GM23248 (cell line): ENCODE measurements around the gene S100A16. TPM values are rescaled to one million over a fixed set of nuclear protein-coding genes. Genes with fewer than 3 reads are reported as not detected.

Source experiments
- DNase-seq: peaks from one replicate; pipeline ENCODE4 v3.0.0-alpha.2; 2015
- H2AFZ ChIP-seq: fragments of 200-600 bp; sonication (generic); 2 replicates; pipeline ENCODE4 v1.6.1; 2016; ENCODE audit warnings: antibody characterized with exemption
- H3F3A ChIP-seq: fragments of 200-600 bp; sonication (generic); 2 replicates; pipeline ENCODE4 v1.6.1; 2016; ENCODE audit warnings: mild to moderate bottlenecking, antibody characterized with exemption, mixed run types; ENCODE audit not compliant: insufficient read depth
- H3K27ac ChIP-seq: fragments of 200-600 bp; sonication (generic); 2 replicates; pipeline ENCODE4 v1.5.1; 2016; ENCODE audit warnings: mild to moderate bottlenecking
- H3K27me3 ChIP-seq: fragments of 200-600 bp; sonication (generic); replicated peaks from 2 replicates; pipeline ENCODE4 v1.6.1; 2016; ENCODE audit warnings: mild to moderate bottlenecking; ENCODE audit not compliant: insufficient read depth
- H3K36me3 ChIP-seq: fragments of 200-600 bp; sonication (generic); 2 replicates; pipeline ENCODE4 v1.6.1; 2016; ENCODE audit warnings: low read depth, mild to moderate bottlenecking
- H3K4me1 ChIP-seq: fragments of 200-600 bp; sonication (generic); 2 replicates; pipeline ENCODE4 v1.6.1; 2016; ENCODE audit warnings: mild to moderate bottlenecking; ENCODE audit not compliant: insufficient read depth
- H3K4me2 ChIP-seq: fragments of 200-600 bp; sonication (generic); one replicate; pipeline ENCODE4 v1.6.1; 2016; ENCODE audit warnings: mild to moderate bottlenecking; ENCODE audit not compliant: unreplicated experiment
- H3K4me3 ChIP-seq: fragments of 200-600 bp; sonication (generic); 2 replicates; pipeline ENCODE4 v1.5.1; 2016; ENCODE audit warnings: mild to moderate bottlenecking
- H3K79me2 ChIP-seq: fragments of 200-600 bp; sonication (generic); 2 replicates; pipeline ENCODE4 v1.6.1; 2016; ENCODE audit warnings: mild to moderate bottlenecking; ENCODE audit not compliant: insufficient read depth
- H3K9ac ChIP-seq: fragments of 200-600 bp; sonication (generic); 2 replicates; pipeline ENCODE4 v1.6.1; 2016; ENCODE audit warnings: mild to moderate bottlenecking
- H3K9me2 ChIP-seq: fragments of 200-600 bp; sonication (generic); 2 replicates; pipeline ENCODE4 v1.6.1; 2016; ENCODE audit warnings: mixed run types, mild to moderate bottlenecking, moderate library complexity; ENCODE audit not compliant: insufficient read depth
- H3K9me3 ChIP-seq: fragments of 200-600 bp; sonication (generic); one replicate; pipeline ENCODE4 v1.6.1; 2017; ENCODE audit warnings: low read depth
- H4K20me1 ChIP-seq: fragments of 200-600 bp; sonication (generic); 2 replicates; pipeline ENCODE4 v1.6.0; 2016; ENCODE audit not compliant: insufficient read depth
- EZH2 ChIP-seq: fragments of 200-600 bp; sonication (generic); IDR thresholded peaks from 2 replicates; pipeline ENCODE4 v1.6.1; 2018; ENCODE audit warnings: antibody characterized with exemption, mild to moderate bottlenecking; ENCODE audit not compliant: insufficient read depth, poor library complexity, severe bottlenecking
- EZH2phosphoT487 ChIP-seq: fragments of 200-600 bp; sonication (generic); IDR thresholded peaks from 2 replicates; pipeline ENCODE4 v1.6.1; 2018; ENCODE audit warnings: antibody characterized with exemption, moderate library complexity, mild to moderate bottlenecking, low read depth; ENCODE audit not compliant: insufficient read depth
- WGBS, 2 experiments: methylation state at CpG; one replicate each; pipeline ENCODE4 v1.1.6; 2015 to 2017; ENCODE audit warnings: low lambda C conversion rate in 2 of 2, low coverage in 1 of 2; ENCODE audit errors: missing lambda C conversion rate in 2 of 2; 5-methylcytosine and 5-hydroxymethylcytosine counted together
- in situ Hi-C: fragments of 300-500 bp; cut with MboI; formaldehyde crosslinking; loops from 2 replicates; pipeline ENCODE4 v1.15.0; 2020
- polyA plus RNA-seq: library from polyadenylated mRNA; unstranded; fragments of >200 nt; fragmentation: Nextera tagmentation; extraction: Ambion mirVana; gene quantifications from 2 replicates; pipeline ENCODE4 v1.2.1, GENCODE V29; 2016
- total RNA-seq: library from RNA; depleted of rRNA; stranded (reverse); fragments of >200 nt; shearing (Covaris generic); gene quantifications from 2 replicates; pipeline ENCODE4 v1.2.3, GENCODE V29; 2014

Gene S100A16
- total and polyA plus RNA-seq, 2 experiments from 2014 or later, result 615 to 801 TPM

GRCh38 chr1:153647346-153647714, 34.4 kb upstream of the S100A16 start:
- Histone ChIP-seq H3F3A (peaks cover 30% of the 10 kb centered on the region), H3K9me2 (no peaks in the 10 kb centered on the region), H3K4me3 (no peak overlapping the region), H3K36me3 (peaks cover 39% of the 10 kb centered on the region), H3K9me3 (no peaks in the 10 kb centered on the region), H4K20me1 (no peaks in the 10 kb centered on the region), H3K27ac (no peak overlapping the region), H3K79me2 (peaks cover 16% of the 10 kb centered on the region), H3K4me1 (no peaks in the 10 kb centered on the region), H3K27me3 (no peaks in the 10 kb centered on the region), H2AFZ (no peak overlapping the region), H3K9ac (no peak overlapping the region), H3K4me2 (no peak overlapping the region)
- DNase-seq, result no peak
- in situ Hi-C loops, result no loop called here
- no peak for TF ChIP-seq EZH2phosphoT487
- no peak for TF ChIP-seq EZH2
- WGBS, 2 experiments, result 34 to 38% methylated on average over 2 of the region's 2 CpGs

- no peaks in the 10 kb centered on the region for H3K27me3 ChIP-seq
- no peak for TF ChIP-seq EZH2
- no peak for TF ChIP-seq EZH2phosphoT487
- H3K9me3 ChIP-seq, result no peaks in the 10 kb centered on the region
- H3K79me2 ChIP-seq, result peaks cover 21% of the 10 kb centered on the region
- H4K20me1 ChIP-seq, result no peaks in the 10 kb centered on the region
- WGBS, 2 experiments, result 88 to 90% methylated on average over 5 of the region's 5 CpGs
- H3K4me3 ChIP-seq, result no peak overlapping the region
- H2AFZ ChIP-seq, result no peak overlapping the region
- no peaks in the 10 kb centered on the region for H3K4me1 ChIP-seq
- H3F3A ChIP-seq, result peaks cover 33% of the 10 kb centered on the region
- in situ Hi-C loops, result no loop called here
- H3K27ac ChIP-seq, result no peak overlapping the region
- no peak overlapping the region for H3K9ac ChIP-seq
- no peaks in the 10 kb centered on the region for H3K9me2 ChIP-seq
- H3K4me2 ChIP-seq, result no peak overlapping the region
- peaks cover 44% of the 10 kb centered on the region for H3K36me3 ChIP-seq
- no peak for DNase-seq
Measured at GRCh38 chr1:153646672-153647345, 33.9 kb upstream of the S100A16 start.

GRCh38 chr1:153643816-153644215, 30.9 kb upstream of the S100A16 start:
- no peaks in the 10 kb centered on the region for H4K20me1 ChIP-seq
- no peaks in the 10 kb centered on the region for H3K27me3 ChIP-seq
- no peak for DNase-seq
- peaks cover 51% of the 10 kb centered on the region for H3K79me2 ChIP-seq
- H3K4me3 ChIP-seq, result no peak overlapping the region
- H3K9me2 ChIP-seq, result no peaks in the 10 kb centered on the region
- H3F3A ChIP-seq, result peaks cover 37% of the 10 kb centered on the region
- no peaks in the 10 kb centered on the region for H3K4me1 ChIP-seq
- no peak for TF ChIP-seq EZH2
- H3K9ac ChIP-seq, result no peak overlapping the region
- no peak overlapping the region for H2AFZ ChIP-seq
- in situ Hi-C loops, result no loop called here
- H3K9me3 ChIP-seq, result no peaks in the 10 kb centered on the region
- no peak overlapping the region for H3K4me2 ChIP-seq
- peaks cover 73% of the 10 kb centered on the region for H3K36me3 ChIP-seq
- no peak overlapping the region for H3K27ac ChIP-seq

- Histone ChIP-seq H3K9ac (no peak overlapping the region), H3K9me3 (no peaks in the 10 kb centered on the region), H3K36me3 (peaks cover 80% of the 10 kb centered on the region), H3K79me2 (peaks cover 58% of the 10 kb centered on the region), H3K4me2 (no peak overlapping the region), H3K4me3 (no peak overlapping the region), H3K27me3 (no peaks in the 10 kb centered on the region), H3F3A (peaks cover 42% of the 10 kb centered on the region), H4K20me1 (no peaks in the 10 kb centered on the region), H2AFZ (no peak overlapping the region), H3K4me1 (no peaks in the 10 kb centered on the region), H3K27ac (no peak overlapping the region), H3K9me2 (no peaks in the 10 kb centered on the region)
- WGBS, 2 experiments, result 95% methylated on average over 11 of the region's 11 CpGs
- TF ChIP-seq EZH2phosphoT487, result no peak
- TF ChIP-seq EZH2, result no peak
- DNase-seq, result no peak
- in situ Hi-C loops, result no loop called here
Measured at GRCh38 chr1:153643100-153643499, 30.2 kb upstream of the S100A16 start.

- Histone ChIP-seq H3K27me3 (no peaks in the 10 kb centered on the region), H3K4me3 (no peak overlapping the region), H3K9ac (no peak overlapping the region), H3K4me2 (no peak overlapping the region), H4K20me1 (no peaks in the 10 kb centered on the region), H3K36me3 (peaks cover 88% of the 10 kb centered on the region), H3K27ac (no peak overlapping the region), H3K9me3 (no peaks in the 10 kb centered on the region), H3F3A (peaks cover 48% of the 10 kb centered on the region), H3K9me2 (no peaks in the 10 kb centered on the region), H3K4me1 (no peaks in the 10 kb centered on the region), H2AFZ (no peak overlapping the region), H3K79me2 (peaks cover 68% of the 10 kb centered on the region)
- 94% methylated on average over 11 of the region's 11 CpGs for WGBS, 2 experiments
- in situ Hi-C loops, result no loop called here
- DNase-seq, result no peak
- TF ChIP-seq EZH2 (no peak), EZH2phosphoT487 (no peak)
Measured at GRCh38 chr1:153642161-153642560, 29.2 kb upstream of the S100A16 start.
